HG03439 (cell line): ENCODE results near the gene RTP5.
A peak's percentile ranks its signal among the peaks of the same experiment; 100 is the strongest.

Source experiments
- ATAC-seq: cut with Tn5 transposase; IDR thresholded peaks from one replicate; pipeline ENCODE4 v1.9.1; 2021; ENCODE audit warnings: mild to moderate bottlenecking, moderate library complexity; ENCODE audit not compliant: unreplicated experiment

Gene RTP5

DNA sequence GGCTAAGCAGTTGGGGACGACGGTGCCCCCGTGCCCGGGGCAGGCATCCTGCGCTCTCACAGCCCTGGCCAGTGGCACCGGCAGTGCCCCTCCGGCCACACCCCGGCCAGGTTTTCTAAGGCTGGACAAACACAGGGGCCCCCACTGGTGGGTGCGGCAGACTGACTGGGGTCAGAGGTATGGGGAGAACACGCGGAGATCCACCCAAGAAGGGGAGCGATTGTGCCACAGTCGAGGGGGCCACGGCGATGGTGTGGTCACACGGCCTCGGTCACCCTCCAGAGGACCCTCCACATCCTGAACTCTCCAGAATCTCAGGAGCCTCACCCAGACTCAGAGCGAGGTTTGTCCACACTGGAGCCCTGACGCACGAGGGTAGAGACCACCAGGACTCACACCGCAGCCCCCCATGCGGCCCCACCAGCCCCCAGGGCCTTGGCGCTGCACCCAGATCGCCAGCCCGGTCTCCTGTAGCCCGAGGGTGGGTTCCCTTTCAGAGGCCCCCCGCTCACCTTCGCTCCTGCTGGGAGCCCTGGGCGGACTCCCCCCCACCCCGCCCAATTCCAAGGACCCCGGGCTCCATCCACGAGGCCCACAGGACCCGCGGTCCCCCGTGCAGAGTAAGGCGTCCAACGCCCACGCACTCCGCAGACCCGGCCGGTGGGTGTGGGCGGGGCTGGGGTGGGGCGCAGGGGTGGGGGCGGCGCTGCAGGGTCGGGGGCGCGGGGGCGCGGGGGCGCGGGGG is 26.0 kb upstream of the RTP5 start:
- ATAC-seq, result no peak

DNA sequence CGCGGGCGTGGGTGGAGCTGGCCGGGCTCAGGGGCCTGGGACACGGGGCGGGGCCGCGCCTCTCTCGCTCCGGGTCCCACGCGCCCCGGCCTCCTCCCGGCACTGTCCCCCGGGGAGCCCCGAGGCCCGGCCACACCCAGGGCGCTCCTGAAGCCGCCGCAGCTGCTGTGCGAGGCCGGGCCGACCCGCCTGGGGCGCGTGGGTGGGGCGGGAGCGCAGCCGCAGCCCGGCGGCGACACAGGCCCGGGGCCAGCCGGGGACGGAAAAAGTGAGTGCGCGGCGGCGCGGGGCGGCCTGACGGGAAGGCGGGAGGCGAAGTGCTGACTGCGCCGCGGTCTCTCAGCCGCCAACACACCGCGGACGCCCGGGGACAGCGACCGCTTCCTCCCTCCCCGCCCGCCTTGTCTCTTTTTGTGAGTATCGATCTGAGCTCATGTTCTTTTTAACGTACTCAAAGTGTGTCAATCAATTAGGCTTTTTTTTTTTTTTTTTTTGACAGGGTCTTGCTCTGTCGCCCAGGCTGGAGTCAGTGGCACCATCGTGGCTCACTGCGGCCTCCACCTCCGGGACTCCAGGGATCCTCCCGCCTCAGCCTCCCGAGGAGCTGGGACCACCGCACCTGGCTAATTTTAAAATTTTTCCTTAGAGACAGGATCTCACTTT is 25.3 kb upstream of the RTP5 start:
- ATAC-seq, result peak; percentile 58

- ATAC-seq, result no peak
These were observed 24.5 kb upstream of the RTP5 start for GRCh38 chr2:241844831-241845578.

- no peak for ATAC-seq
These were observed 23.1 kb upstream of the RTP5 start for GRCh38 chr2:241846406-241846805.

DNA sequence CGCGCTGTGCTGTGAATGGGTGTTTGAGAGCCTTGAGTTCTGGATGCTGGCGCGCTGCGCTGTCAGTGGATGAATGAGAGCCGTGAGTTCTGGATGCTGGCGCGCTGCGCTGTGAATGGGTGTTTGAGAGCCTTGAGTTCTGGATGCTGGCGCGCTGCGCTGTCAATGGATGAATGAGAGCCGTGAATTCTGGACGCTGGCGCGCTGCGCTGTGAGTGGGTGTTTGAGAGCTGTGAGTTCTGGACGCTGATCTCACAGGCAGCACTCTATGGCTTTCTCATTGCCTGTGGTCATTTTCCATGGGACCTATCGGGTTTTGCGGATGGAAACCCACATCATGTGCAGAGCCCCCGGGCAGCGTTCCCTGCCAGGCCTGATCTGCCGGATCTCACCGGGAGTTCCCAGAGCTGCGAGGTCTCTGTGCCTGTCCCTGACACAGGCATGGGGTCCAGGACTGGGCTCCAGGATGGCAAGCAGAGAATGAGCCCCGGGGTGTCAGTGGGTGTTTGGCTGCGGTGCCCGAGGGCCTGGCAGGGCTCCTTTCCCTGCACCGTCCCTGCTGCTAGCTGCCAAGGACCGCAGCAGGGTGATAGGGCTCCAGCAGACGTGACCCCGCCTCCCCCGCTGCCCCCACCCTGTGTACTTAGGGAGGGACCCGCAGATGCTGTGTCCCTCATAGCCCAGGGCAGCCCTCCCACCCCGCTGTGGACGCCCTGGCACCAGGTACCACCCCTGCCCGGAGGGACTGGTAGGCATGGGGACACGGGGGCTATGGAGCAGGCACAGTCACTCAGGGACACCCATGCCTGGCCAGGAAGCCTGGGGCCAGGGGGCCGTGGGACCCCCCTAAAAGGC is 20.5 kb upstream of the RTP5 start:
- no peak for ATAC-seq

GRCh38 chr2:241849616-241850543 is 19.6 kb upstream of the RTP5 start:
- no peak for ATAC-seq

DNA sequence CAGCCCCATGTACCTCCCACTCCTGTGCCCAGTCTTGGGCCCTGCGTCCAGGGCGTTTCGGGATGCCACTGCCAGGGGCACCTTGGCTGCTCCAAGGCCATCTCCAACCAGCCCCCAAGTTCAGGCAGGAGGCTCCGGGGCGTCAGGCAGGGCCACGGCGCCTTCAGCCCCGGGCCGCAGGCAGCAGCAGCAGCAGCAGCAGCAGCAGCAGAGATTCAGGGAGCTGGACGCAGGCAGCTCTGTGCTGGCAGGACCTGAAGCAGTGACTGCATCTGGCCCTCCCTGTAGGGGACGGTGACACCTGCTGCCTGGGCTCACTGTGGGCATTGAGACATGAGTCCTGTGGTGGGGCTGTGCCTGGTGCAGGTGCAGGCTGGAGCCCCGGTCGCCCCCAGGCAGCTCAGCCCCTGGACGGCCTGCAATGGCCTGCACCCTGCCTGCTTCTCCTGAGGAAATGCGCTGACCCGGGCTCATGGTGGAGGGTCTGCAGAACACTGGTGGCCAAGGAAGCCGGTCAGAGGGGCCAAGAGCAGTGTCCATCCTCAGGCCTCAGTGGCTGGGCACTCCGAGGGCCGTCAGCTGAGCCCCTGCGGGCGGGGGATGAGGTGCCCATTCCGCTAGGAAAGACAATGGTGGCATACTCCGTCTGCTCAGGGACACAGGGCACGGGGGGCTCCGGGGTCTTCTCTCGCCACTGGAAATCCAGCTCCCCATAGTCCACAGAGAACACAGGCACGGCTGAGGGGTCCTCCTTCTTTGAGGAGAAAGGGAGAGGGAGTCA is 18.8 kb upstream of the RTP5 start:
- no peak for ATAC-seq

DNA sequence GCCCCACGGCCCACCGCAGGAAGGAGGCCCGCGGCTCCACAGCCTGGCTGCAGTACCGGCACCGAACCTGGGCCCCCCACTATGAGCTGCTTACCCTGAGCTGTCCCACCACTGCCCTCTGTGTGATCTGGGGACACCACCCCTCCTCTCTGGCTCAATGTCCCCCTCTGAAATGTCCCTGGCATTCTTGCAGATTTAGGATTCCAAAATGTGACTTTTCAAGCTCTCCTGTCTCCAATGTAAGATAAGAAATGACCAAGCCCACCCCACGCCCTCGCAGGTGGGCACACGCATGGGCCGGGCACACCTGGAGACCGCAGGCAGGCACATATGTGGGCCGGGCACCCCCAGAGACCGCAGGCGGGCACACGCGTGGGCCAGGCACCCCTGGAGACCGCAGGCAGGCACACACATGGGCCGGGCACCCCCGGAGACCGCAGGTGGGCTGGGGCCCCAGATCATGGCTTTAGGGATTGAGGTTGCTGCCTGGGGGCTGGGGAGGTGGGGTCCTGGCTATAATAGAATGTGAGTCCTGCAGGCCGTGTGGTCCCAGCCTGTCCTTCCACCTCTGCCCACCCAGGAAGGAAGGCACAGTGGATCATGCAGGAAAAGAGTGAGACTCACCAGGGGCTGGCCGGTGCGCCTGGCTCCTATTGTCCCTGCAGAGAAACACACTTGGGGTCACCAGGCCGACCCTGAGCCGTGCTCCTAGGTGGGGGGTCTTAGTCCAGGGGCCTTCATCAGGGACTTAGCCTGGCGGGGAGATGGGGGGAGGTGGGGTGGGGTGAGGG is 18.0 kb upstream of the RTP5 start:
- ATAC-seq, result no peak

DNA sequence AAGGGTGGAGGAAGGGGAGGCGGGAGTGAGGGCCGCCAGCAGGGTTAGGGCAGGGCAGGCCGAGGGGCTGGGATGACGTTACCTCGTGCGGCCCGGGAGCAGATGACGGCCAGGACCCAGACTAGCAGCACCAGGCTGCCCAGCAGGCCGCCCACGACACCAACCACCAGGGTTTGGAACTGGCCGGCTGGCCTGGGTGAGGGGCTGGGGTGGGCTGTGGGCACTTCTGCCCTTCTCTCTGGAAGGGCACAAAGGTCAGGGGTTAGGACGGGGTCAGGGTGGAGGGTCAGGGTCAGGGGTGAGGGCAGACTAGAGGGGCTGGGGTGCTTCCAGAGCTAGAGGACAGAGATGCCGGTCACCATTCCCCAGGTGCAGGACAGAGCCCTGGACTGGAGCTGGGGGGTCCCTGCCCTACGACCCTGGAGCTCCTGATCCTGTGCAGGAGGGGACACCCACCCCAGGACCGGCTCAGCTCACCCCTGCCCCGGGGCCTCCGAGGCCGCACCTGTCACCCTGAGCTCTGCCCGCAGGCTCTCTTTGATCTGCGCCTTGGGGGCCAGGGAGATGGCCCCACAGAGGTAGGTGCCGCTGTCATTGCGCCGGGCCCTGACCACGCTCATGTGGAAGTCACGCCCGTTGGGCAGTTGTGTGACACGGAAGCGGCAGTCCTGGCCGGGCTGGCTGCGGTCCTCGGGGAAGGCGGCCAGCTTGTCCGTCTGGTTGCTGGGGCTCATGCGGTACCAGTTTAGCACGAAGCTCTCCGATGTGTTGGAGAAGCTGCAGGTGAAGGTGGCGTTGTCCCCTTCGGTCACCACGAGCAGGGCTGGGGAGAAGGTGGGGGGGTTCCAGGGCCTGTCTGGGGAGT is 17.2 kb upstream of the RTP5 start:
- ATAC-seq, result no peak

- ATAC-seq, result no peak
These were observed 16.4 kb upstream of the RTP5 start for GRCh38 chr2:241852981-241853631.

- ATAC-seq, result no peak
These were observed 15.7 kb upstream of the RTP5 start for GRCh38 chr2:241853651-241854341.

GRCh38 chr2:241854342-241855244 is 14.9 kb upstream of the RTP5 start:
- no peak for ATAC-seq

DNA sequence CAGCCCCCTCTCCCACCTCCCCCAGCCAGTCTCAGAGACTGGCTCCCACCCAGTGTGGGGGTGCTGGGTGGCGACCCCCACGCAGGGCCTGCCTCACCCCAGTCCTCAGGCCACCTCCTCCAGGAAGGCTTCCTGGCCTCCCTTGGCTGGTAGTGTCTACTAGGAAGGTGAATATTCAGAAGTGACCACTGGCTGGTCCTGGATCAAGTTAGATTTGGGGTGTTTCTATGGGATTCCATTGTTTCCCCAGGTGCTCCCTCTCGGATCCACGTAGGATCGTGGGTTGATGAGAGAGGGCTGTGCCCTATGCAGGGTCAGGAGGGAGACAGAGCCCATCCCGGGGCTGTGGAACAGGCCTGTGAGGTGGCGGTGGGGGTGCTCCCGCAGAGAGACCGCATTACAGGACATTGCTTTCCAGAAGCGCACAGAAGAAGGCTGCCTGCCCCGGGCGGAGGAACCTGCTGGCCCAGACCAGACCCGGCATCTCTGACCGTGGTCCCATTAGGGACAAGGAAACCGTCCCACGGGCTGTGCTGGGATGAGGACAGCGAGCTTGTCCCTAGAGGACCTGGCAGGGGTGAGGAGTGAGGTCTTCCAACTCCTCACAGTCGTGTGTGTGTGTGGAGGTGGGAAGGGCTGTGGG is 14.2 kb upstream of the RTP5 start:
- ATAC-seq, result no peak

GRCh38 chr2:241855888-241856422 is 13.6 kb upstream of the RTP5 start:
- no peak for ATAC-seq
